Inflammatory macrophage (primary cell): ENCODE data around the gene PAK3.

Experiments
- DNase-seq, 2 donors: peaks; one replicate each; pipeline ENCODE4 v3.0.0-alpha.2; 2020 to 2022

Gene PAK3

GRCh38 chrX:111265486-111265885, 169.5 kb downstream of the PAK3 start:
- DNase-seq, result no peak

GRCh38 chrX:111268506-111268905, 172.5 kb downstream of the PAK3 start:
- no peak for DNase-seq

- no peak for DNase-seq
Measured at GRCh38 chrX:111270339-111270738, 174.3 kb downstream of the PAK3 start, which contains the start of gene CAPN6. CAPN6 (minus strand) TSS chrX:111270483; CDS start chrX:111263936, 6,547 bp downstream.
